ENCODE measurements around the gene LPAR5.

LPAR5 gene

GRCh38 chr12:6635375-6635855 lies 344 bp downstream of the LPAR5 start:
- DNase-seq, result no peak

GRCh38 chr12:6632026-6632983 lies 3.5 kb downstream of the LPAR5 start:
- DNase-seq, result peak in 2 of 4 experiments; percentile 26 to 28

GRCh38 chr12:6631549-6631961 lies 4.2 kb downstream of the LPAR5 start:
- DNase-seq, result no peak

GRCh38 chr12:6630736-6631135 lies 5.0 kb downstream of the LPAR5 start:
- no peak for DNase-seq

GRCh38 chr12:6627616-6628015 lies 8.1 kb downstream of the LPAR5 start:
- DNase-seq, result peak in 1 of 4 experiments; percentile 17

- DNase-seq, result no peak
These were observed 9.0 kb downstream of the LPAR5 start for GRCh38 chr12:6626654-6627283.

- no peak for DNase-seq
These were observed 14.9 kb downstream of the LPAR5 start for GRCh38 chr12:6620885-6621274.

GRCh38 chr12:6620137-6620884 lies 15.4 kb downstream of the LPAR5 start:
- DNase-seq, result no peak

- DNase-seq, result no peak
These were observed 17.1 kb downstream of the LPAR5 start for GRCh38 chr12:6618483-6619225.

- DNase-seq, result no peak
These were observed 20.0 kb downstream of the LPAR5 start for GRCh38 chr12:6615802-6616201.

GRCh38 chr12:6614513-6615172 lies 21.1 kb downstream of the LPAR5 start:
- no peak for DNase-seq

GRCh38 chr12:6613776-6614512 lies 21.8 kb downstream of the LPAR5 start:
- peak in 1 of 4 experiments; percentile 17 for DNase-seq

GRCh38 chr12:6613015-6613775 lies 22.6 kb downstream of the LPAR5 start:
- no peak for DNase-seq

- no peak for DNase-seq
These were observed 23.1 kb downstream of the LPAR5 start for GRCh38 chr12:6612652-6613014.

- DNase-seq, result peak in 1 of 4 experiments; percentile 25
These were observed 23.5 kb downstream of the LPAR5 start for GRCh38 chr12:6612247-6612646.

GRCh38 chr12:6608592-6609281 lies 27.0 kb downstream of the LPAR5 start:
- DNase-seq, result no peak

GRCh38 chr12:6607751-6608591 lies 27.8 kb downstream of the LPAR5 start:
- peak in 1 of 4 experiments; percentile 23 for DNase-seq

GRCh38 chr12:6606331-6607131 lies 29.2 kb downstream of the LPAR5 start:
- DNase-seq, result peak in 3 of 4 experiments; percentile 43 to 53 (median 51)
